SK-N-SH (cell line): ENCODE measurements around the gene KRTAP10-1.

Experiments used
- CTCF ChIP-seq: fragments of 200-600 bp; sonication (generic); IDR thresholded peaks from 2 replicates; pipeline ENCODE4 v1.6.1; 2017; ENCODE audit warnings: antibody characterized with exemption, mild to moderate bottlenecking, moderate library complexity
- JUND ChIP-seq: IDR thresholded peaks from 2 replicates; pipeline ENCODE4 v1.4.0; 2012
- NFIC ChIP-seq: IDR thresholded peaks from 2 replicates; pipeline ENCODE4 v1.4.0; 2012; ENCODE audit warnings: borderline replicate concordance
- NRF1 ChIP-seq: IDR thresholded peaks from 2 replicates; pipeline ENCODE4 v1.6.1; 2012; ENCODE audit warnings: low read depth, mild to moderate bottlenecking, low read length
- TAF1 ChIP-seq: IDR thresholded peaks from 2 replicates; pipeline ENCODE4 v1.6.1; 2012; ENCODE audit warnings: low read depth, mild to moderate bottlenecking, low read length, moderate library complexity, borderline replicate concordance
- TF ChIP-seq, protein P1 (sequence below): IDR thresholded peaks from 2 replicates; pipeline ENCODE4 v1.6.1; 2012; ENCODE audit warnings: mild to moderate bottlenecking, low read depth, low read length, moderate library complexity

- TF ChIP-seq JUND (no peak), CTCF (no peak), NFIC (no peak), NRF1 (no peak), TAF1 (no peak)
- TF ChIP-seq, protein P1, sequence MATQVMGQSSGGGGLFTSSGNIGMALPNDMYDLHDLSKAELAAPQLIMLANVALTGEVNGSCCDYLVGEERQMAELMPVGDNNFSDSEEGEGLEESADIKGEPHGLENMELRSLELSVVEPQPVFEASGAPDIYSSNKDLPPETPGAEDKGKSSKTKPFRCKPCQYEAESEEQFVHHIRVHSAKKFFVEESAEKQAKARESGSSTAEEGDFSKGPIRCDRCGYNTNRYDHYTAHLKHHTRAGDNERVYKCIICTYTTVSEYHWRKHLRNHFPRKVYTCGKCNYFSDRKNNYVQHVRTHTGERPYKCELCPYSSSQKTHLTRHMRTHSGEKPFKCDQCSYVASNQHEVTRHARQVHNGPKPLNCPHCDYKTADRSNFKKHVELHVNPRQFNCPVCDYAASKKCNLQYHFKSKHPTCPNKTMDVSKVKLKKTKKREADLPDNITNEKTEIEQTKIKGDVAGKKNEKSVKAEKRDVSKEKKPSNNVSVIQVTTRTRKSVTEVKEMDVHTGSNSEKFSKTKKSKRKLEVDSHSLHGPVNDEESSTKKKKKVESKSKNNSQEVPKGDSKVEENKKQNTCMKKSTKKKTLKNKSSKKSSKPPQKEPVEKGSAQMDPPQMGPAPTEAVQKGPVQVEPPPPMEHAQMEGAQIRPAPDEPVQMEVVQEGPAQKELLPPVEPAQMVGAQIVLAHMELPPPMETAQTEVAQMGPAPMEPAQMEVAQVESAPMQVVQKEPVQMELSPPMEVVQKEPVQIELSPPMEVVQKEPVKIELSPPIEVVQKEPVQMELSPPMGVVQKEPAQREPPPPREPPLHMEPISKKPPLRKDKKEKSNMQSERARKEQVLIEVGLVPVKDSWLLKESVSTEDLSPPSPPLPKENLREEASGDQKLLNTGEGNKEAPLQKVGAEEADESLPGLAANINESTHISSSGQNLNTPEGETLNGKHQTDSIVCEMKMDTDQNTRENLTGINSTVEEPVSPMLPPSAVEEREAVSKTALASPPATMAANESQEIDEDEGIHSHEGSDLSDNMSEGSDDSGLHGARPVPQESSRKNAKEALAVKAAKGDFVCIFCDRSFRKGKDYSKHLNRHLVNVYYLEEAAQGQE, result no peak
These were observed 34.2 kb downstream of the KRTAP10-1 start for GRCh38 chr21:44505673-44506278.
